Liver (tissue), 9 donors: ENCODE results near the gene NHSL2. TPM values are rescaled to one million over a fixed set of nuclear protein-coding genes. Genes with fewer than 3 reads are reported as not detected.

ENCODE experiments used
- DNase-seq: peaks from one replicate; pipeline ENCODE4 v3.0.0-alpha.2; 2017; ENCODE audit warnings: low spot score
- H3K27ac ChIP-seq, 2 donors: one replicate each; pipeline ENCODE4 v1.7.0; 2013; ENCODE audit warnings: inconsistent platforms in 2 of 2, low read length in 2 of 2, control low read depth in 1 of 2, low read depth in 1 of 2, mild to moderate bottlenecking in 1 of 2
- H3K27me3 ChIP-seq, 4 donors: one replicate each; pipeline versions ENCODE4 v1.6.1 to v1.7.0; 2013; ENCODE audit warnings: low read length in 3 of 4, inconsistent platforms in 1 of 4, mild to moderate bottlenecking in 1 of 4, moderate library complexity in 1 of 4; ENCODE audit not compliant: control insufficient read depth in 4 of 4, insufficient read depth in 4 of 4
- H3K36me3 ChIP-seq, 4 donors: one replicate each; pipeline versions ENCODE4 v1.6.1 to v1.7.0; 2013; ENCODE audit warnings: low read length in 3 of 4, mild to moderate bottlenecking in 3 of 4, low read depth in 1 of 4, moderate library complexity in 1 of 4; ENCODE audit not compliant: control insufficient read depth in 4 of 4, insufficient read depth in 3 of 4
- H3K4me1 ChIP-seq, 4 donors: one replicate each; pipeline versions ENCODE4 v1.6.1 to v1.7.0; 2013; ENCODE audit warnings: low read length in 3 of 4, mild to moderate bottlenecking in 3 of 4, moderate library complexity in 1 of 4; ENCODE audit not compliant: control insufficient read depth in 4 of 4, insufficient read depth in 4 of 4
- H3K4me3 ChIP-seq, 3 donors: one replicate each; pipeline versions ENCODE4 v1.6.1 to v1.7.0; 2013; ENCODE audit warnings: low read length in 3 of 3, control low read depth in 1 of 3, low read depth in 1 of 3, mild to moderate bottlenecking in 1 of 3
- H3K9ac ChIP-seq, 2 donors: one replicate each; pipeline ENCODE4 v1.7.0; 2013; ENCODE audit warnings: low read length in 2 of 2, mild to moderate bottlenecking in 2 of 2, moderate library complexity in 2 of 2, control low read depth in 1 of 2, low read depth in 1 of 2
- H3K9me3 ChIP-seq, 4 donors: one replicate each; pipeline versions ENCODE4 v1.6.1 to v1.7.0; 2013; ENCODE audit warnings: low read length in 3 of 4; ENCODE audit not compliant: control insufficient read depth in 4 of 4
- EGR1 ChIP-seq, 2 donors: IDR thresholded peaks; 2 replicates each; pipeline ENCODE4 v1.6.1; 2016 to 2018; ENCODE audit warnings: antibody characterized with exemption in 2 of 2, low read depth in 2 of 2
- FOXA1 ChIP-seq: IDR thresholded peaks from 2 replicates; pipeline ENCODE4 v1.6.1; 2016; ENCODE audit warnings: antibody characterized with exemption
- FOXA2 ChIP-seq: IDR thresholded peaks from 2 replicates; pipeline ENCODE4 v1.6.1; 2016; ENCODE audit warnings: antibody characterized with exemption
- GABPA ChIP-seq, 2 donors: IDR thresholded peaks in 1 of 2; conservative IDR thresholded peaks in 1 of 2; 2 replicates each; pipeline ENCODE4 v1.6.1; 2016; ENCODE audit warnings: antibody characterized with exemption in 2 of 2, mild to moderate bottlenecking in 1 of 2, moderate library complexity in 1 of 2
- HNF4A ChIP-seq, 2 donors: conservative IDR thresholded peaks; 2 replicates each; pipeline ENCODE4 v1.6.1; 2016; ENCODE audit warnings: antibody characterized with exemption in 2 of 2, mild to moderate bottlenecking in 2 of 2
- JUND ChIP-seq, 2 donors: IDR thresholded peaks; 2 replicates each; pipeline ENCODE4 v1.6.1; 2016; ENCODE audit warnings: antibody characterized with exemption in 2 of 2
- MAX ChIP-seq: IDR thresholded peaks from 2 replicates; pipeline ENCODE4 v1.6.1; 2016; ENCODE audit warnings: antibody characterized with exemption
- NR2F2 ChIP-seq: IDR thresholded peaks from 2 replicates; pipeline ENCODE4 v1.6.1; 2016; ENCODE audit warnings: antibody characterized with exemption
- RAD21 ChIP-seq, 2 donors: IDR thresholded peaks; 2 replicates each; pipeline ENCODE4 v1.6.1; 2016; ENCODE audit warnings: antibody characterized with exemption in 2 of 2, mild to moderate bottlenecking in 2 of 2
- SP1 ChIP-seq: IDR thresholded peaks from 2 replicates; pipeline ENCODE4 v1.6.1; 2018; ENCODE audit warnings: antibody characterized with exemption, mild to moderate bottlenecking
- TAF1 ChIP-seq: conservative IDR thresholded peaks from 2 replicates; pipeline ENCODE4 v1.6.1; 2016; ENCODE audit warnings: antibody characterized with exemption, mild to moderate bottlenecking
- YY1 ChIP-seq: IDR thresholded peaks from 2 replicates; pipeline ENCODE4 v1.6.1; 2016; ENCODE audit warnings: antibody characterized with exemption, mild to moderate bottlenecking
- ZBTB33 ChIP-seq: IDR thresholded peaks from 2 replicates; pipeline ENCODE4 v1.6.1; 2016; ENCODE audit warnings: antibody characterized with exemption
- WGBS: extraction: QIAGEN DNeasy Blood & Tissue Kit; methylation state at CpG from one replicate; pipeline ENCODE4 v1.1.7; 2013; 5-methylcytosine and 5-hydroxymethylcytosine counted together
- polyA plus RNA-seq, 2 donors: library from polyadenylated mRNA; stranded (reverse) in 1 of 2; unstranded in 1 of 2; fragments of 200-250 nt in 1 of 2; fragments of >200 nt in 1 of 2; fragmentation: Nextera tagmentation in 1 of 2; extraction: Ambion mirVana in 1 of 2; gene quantifications; one replicate each; pipeline versions ENCODE4 v1.2.1 to v1.2.3, GENCODE V29; 2013 to 2015
- total RNA-seq, 2 donors: library from RNA; depleted of rRNA; stranded (reverse); fragments of >200 nt; gene quantifications; one replicate each; pipeline ENCODE4 v1.2.3, GENCODE V29; 2014
- TF ChIP-seq, protein P1 (sequence below): IDR thresholded peaks from 2 replicates; pipeline ENCODE4 v1.6.1; 2016; ENCODE audit warnings: antibody characterized with exemption, mild to moderate bottlenecking
- TF ChIP-seq, protein P2 (sequence below): IDR thresholded peaks from 2 replicates; pipeline ENCODE4 v1.6.1; 2016; ENCODE audit warnings: antibody characterized with exemption
- donor health status: healthy.
- donor health status: healthy.
- donor health status: healthy.
- donor health status: healthy.
- donor health status: healthy.

The NHSL2 gene
- total and polyA plus RNA-seq, 4 donors: 0.45 to 1.3 (median 1.1) TPM

GRCh38 chrX:71999535-71999934 is 88.9 kb downstream of the NHSL2 start (continued):
- TF ChIP-seq, protein P1, sequence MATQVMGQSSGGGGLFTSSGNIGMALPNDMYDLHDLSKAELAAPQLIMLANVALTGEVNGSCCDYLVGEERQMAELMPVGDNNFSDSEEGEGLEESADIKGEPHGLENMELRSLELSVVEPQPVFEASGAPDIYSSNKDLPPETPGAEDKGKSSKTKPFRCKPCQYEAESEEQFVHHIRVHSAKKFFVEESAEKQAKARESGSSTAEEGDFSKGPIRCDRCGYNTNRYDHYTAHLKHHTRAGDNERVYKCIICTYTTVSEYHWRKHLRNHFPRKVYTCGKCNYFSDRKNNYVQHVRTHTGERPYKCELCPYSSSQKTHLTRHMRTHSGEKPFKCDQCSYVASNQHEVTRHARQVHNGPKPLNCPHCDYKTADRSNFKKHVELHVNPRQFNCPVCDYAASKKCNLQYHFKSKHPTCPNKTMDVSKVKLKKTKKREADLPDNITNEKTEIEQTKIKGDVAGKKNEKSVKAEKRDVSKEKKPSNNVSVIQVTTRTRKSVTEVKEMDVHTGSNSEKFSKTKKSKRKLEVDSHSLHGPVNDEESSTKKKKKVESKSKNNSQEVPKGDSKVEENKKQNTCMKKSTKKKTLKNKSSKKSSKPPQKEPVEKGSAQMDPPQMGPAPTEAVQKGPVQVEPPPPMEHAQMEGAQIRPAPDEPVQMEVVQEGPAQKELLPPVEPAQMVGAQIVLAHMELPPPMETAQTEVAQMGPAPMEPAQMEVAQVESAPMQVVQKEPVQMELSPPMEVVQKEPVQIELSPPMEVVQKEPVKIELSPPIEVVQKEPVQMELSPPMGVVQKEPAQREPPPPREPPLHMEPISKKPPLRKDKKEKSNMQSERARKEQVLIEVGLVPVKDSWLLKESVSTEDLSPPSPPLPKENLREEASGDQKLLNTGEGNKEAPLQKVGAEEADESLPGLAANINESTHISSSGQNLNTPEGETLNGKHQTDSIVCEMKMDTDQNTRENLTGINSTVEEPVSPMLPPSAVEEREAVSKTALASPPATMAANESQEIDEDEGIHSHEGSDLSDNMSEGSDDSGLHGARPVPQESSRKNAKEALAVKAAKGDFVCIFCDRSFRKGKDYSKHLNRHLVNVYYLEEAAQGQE: no peak
- no peak for TF ChIP-seq YY1
- TF ChIP-seq TAF1: no peak
- no peak for TF ChIP-seq MAX
- no peak for TF ChIP-seq FOXA1
- TF ChIP-seq EGR1 (IDR thresholded peaks at IDR 0.05; ENCODE audit: low read depth in 2 of 2): no peak

GRCh38 chrX:72001471-72001870 is 90.8 kb downstream of the NHSL2 start:
- DNase-seq: no peak
- no peak for TF ChIP-seq FOXA2
- no peak for TF ChIP-seq NR2F2
- no peak for TF ChIP-seq YY1
- TF ChIP-seq TAF1: no peak
- no peak for TF ChIP-seq MAX
- TF ChIP-seq EGR1 (IDR thresholded peaks at IDR 0.05; ENCODE audit: low read depth in 2 of 2): no peak
- no peak for TF ChIP-seq HNF4A (conservative IDR thresholded peaks at IDR 0.05)
- no peak for TF ChIP-seq RAD21 (IDR thresholded peaks at IDR 0.05)
- no peak for TF ChIP-seq SP1
- TF ChIP-seq ZBTB33: no peak
- Histone ChIP-seq H3K4me1 (peaks cover 0 to 4% (median 0%) of the 10 kb centered on the region in 4 donors), H3K4me3 (no peak overlapping the region), H3K9ac (no peak overlapping the region), H3K27ac (no peak overlapping the region), H3K36me3 (no peaks in the 10 kb centered on the region), H3K9me3 (no peaks in the 10 kb centered on the region), H3K27me3 (no peaks in the 10 kb centered on the region)
- WGBS: 59% methylated on average over 3 of the region's 3 CpGs

GRCh38 chrX:72001906-72002305 is 91.3 kb downstream of the NHSL2 start:
- Histone ChIP-seq H3K27me3 (no peaks in the 10 kb centered on the region), H3K9me3 (no peaks in the 10 kb centered on the region), H3K27ac (no peak overlapping the region), H3K9ac (no peak overlapping the region), H3K4me3 (no peak overlapping the region), H3K4me1 (peaks cover 0 to 4% (median 0%) of the 10 kb centered on the region in 4 donors), H3K36me3 (no peaks in the 10 kb centered on the region)
- whole genome bisulfite sequencing: 97% methylated on average over 2 of the region's 2 CpGs
- no peak for DNase-seq
- TF ChIP-seq, protein P2, sequence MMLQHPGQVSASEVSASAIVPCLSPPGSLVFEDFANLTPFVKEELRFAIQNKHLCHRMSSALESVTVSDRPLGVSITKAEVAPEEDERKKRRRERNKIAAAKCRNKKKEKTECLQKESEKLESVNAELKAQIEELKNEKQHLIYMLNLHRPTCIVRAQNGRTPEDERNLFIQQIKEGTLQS: no peak
- no peak for TF ChIP-seq JUND (IDR thresholded peaks at IDR 0.05)
- TF ChIP-seq EGR1 (IDR thresholded peaks at IDR 0.05; ENCODE audit: low read depth in 2 of 2): no peak
- TF ChIP-seq ZBTB33: no peak
- no peak for TF ChIP-seq TAF1
- TF ChIP-seq FOXA2: no peak
- TF ChIP-seq GABPA (IDR thresholded peaks at IDR 0.05 in 1 of 2, conservative IDR thresholded peaks at IDR 0.05 in 1 of 2): no peak
- no peak for TF ChIP-seq YY1
- TF ChIP-seq, protein P1: no peak
